ENCODE data around the gene UNC5CL.
A peak's percentile ranks its signal among the peaks of the same experiment; 100 is the strongest.

The UNC5CL gene

DNA sequence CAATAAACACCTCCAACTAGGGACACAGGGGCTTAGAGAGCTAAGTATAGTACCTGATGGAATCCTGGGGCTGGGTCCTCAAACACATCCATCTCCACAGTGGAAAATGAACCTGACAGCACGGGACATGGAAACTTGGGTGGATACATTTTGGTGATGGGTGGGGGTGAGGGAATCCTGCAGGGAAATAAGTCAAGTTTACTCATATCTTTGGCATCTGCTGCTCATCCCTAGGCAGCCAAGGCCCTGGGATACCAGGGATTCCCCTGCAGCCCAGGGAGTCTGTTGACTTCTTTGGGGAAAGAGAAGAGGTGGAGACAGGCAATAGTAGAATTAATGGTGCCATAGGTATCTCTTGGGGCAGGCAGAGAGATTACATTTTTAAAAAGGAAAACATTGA lies 20.5 kb upstream of the UNC5CL start:
- no peaks in the 10 kb centered on the region; the same call in 1 of the 2 replicates for H3K36me3 ChIP-seq (ENCODE audit: insufficient read depth, low read length)
- no peak overlapping the region for H3K9ac ChIP-seq (ENCODE audit: low read depth, low read length, poor library complexity, severe bottlenecking)
- no peaks in the 10 kb centered on the region for H3F3A ChIP-seq (ENCODE audit: low read depth)
- no peaks in the 10 kb centered on the region for H3K27me3 ChIP-seq (ENCODE audit: insufficient read depth, low read length, poor library complexity, severe bottlenecking)
- H3K9me2 ChIP-seq (replicated peaks; ENCODE audit: low read depth, low read length), result no peaks in the 10 kb centered on the region
- H2AFZ ChIP-seq (ENCODE audit: low read length), result no peak overlapping the region
- no peaks in the 10 kb centered on the region for H3K79me2 ChIP-seq (ENCODE audit: insufficient read depth, low read length)
- H3K9me3 ChIP-seq (ENCODE audit: insufficient read depth, low read depth, low read length), result no peaks in the 10 kb centered on the region
- H4K20me1 ChIP-seq (ENCODE audit: insufficient read depth, low read length, poor library complexity, severe bottlenecking), result no peaks in the 10 kb centered on the region
- no peak overlapping the region for H3K4me2 ChIP-seq (ENCODE audit: low read depth, low read length, poor library complexity, severe bottlenecking)
- TF ChIP-seq EZH2phosphoT487 (IDR thresholded peaks at IDR 0.05; ENCODE audit: borderline replicate concordance), result no peak
- TF ChIP-seq, protein P1, sequence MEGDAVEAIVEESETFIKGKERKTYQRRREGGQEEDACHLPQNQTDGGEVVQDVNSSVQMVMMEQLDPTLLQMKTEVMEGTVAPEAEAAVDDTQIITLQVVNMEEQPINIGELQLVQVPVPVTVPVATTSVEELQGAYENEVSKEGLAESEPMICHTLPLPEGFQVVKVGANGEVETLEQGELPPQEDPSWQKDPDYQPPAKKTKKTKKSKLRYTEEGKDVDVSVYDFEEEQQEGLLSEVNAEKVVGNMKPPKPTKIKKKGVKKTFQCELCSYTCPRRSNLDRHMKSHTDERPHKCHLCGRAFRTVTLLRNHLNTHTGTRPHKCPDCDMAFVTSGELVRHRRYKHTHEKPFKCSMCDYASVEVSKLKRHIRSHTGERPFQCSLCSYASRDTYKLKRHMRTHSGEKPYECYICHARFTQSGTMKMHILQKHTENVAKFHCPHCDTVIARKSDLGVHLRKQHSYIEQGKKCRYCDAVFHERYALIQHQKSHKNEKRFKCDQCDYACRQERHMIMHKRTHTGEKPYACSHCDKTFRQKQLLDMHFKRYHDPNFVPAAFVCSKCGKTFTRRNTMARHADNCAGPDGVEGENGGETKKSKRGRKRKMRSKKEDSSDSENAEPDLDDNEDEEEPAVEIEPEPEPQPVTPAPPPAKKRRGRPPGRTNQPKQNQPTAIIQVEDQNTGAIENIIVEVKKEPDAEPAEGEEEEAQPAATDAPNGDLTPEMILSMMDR (conservative IDR thresholded peaks at IDR 0.05; ENCODE audit: low read length), result no peak
- peaks cover 25% of the 10 kb centered on the region for H3K4me1 ChIP-seq (ENCODE audit: insufficient read depth, low read length, poor library complexity, severe bottlenecking)
- no peak overlapping the region for H3K4me3 ChIP-seq (ENCODE audit: low read length, poor library complexity, severe bottlenecking)

DNA sequence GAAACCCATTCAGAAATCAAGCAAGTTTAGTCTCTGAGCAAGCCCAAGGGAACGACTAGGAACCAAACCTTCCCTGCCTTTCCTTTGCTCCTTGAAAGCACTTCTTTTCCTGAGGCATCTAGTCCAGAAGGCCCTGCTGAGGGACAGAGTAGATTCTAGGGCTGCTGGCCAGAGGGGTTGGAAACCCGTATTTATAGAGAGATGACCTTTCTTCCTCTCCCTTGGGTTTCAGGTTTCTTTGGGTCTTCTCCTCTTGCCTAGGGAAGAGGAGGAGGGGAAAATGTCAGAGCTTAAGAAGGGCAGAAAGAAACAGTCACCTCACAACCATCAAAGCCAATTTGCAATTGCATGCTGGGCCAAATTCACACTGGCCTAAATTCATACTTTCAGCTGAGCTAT lies 19.8 kb upstream of the UNC5CL start:
- peaks cover 26% of the 10 kb centered on the region for H3K4me1 ChIP-seq (ENCODE audit: insufficient read depth, low read length, poor library complexity, severe bottlenecking)
- no peaks in the 10 kb centered on the region for H3K79me2 ChIP-seq (ENCODE audit: insufficient read depth, low read length)
- no peaks in the 10 kb centered on the region for H3K9me3 ChIP-seq (ENCODE audit: insufficient read depth, low read depth, low read length)
- no peak overlapping the region for H3K9ac ChIP-seq (ENCODE audit: low read depth, low read length, poor library complexity, severe bottlenecking)
- no peak overlapping the region for H3K4me2 ChIP-seq (ENCODE audit: low read depth, low read length, poor library complexity, severe bottlenecking)
- no peaks in the 10 kb centered on the region; the same call in 1 of the 2 replicates for H3K36me3 ChIP-seq (ENCODE audit: insufficient read depth, low read length)
- TF ChIP-seq EZH2phosphoT487 (IDR thresholded peaks at IDR 0.05; ENCODE audit: borderline replicate concordance), result no peak
- TF ChIP-seq, protein P1 (conservative IDR thresholded peaks at IDR 0.05; ENCODE audit: low read length), result no peak
- no peaks in the 10 kb centered on the region for H3K27me3 ChIP-seq (ENCODE audit: insufficient read depth, low read length, poor library complexity, severe bottlenecking)
- H2AFZ ChIP-seq (ENCODE audit: low read length), result peak overlapping the region; percentile 63; the same call in 1 of the 2 replicates
- H3K9me2 ChIP-seq (replicated peaks; ENCODE audit: low read depth, low read length), result no peaks in the 10 kb centered on the region
- no peaks in the 10 kb centered on the region for H3F3A ChIP-seq (ENCODE audit: low read depth)
- H4K20me1 ChIP-seq (ENCODE audit: insufficient read depth, low read length, poor library complexity, severe bottlenecking), result no peaks in the 10 kb centered on the region
- H3K4me3 ChIP-seq (ENCODE audit: low read length, poor library complexity, severe bottlenecking), result no peak overlapping the region

DNA sequence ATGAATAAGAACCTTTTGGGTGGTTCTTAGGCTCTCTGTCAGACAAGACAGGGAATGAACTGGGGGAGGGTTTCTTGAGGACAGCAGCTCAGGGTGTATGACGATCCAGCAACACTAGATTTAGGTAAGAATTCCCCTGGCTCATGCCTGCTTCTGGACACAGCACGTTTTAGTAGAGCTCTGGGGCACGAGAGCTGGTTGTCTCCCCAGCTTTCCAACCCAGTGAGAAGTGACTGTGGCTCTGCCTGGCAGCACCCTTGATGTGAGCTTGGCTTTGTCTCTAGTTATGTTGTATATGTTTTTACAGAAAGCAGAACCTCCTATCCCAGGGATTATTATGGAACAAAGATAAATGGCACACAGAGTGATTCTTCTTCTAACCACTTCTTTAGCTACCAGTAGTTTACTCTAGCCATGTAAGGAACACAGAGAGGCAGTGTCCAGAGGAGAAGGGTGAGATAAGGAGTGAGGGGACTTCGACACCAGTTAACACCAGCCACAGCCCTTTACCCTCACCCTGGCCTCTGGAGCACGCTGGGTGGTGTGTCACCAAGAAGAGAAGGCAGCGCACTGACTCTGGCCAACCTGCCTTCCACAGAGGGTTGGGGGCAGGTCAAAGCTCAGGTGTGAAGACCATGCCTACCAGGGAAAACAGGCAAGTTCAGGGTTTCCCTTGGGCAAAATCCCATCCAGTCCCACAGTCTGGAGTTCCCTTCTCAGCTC lies 17.9 kb upstream of the UNC5CL start:
- H3K79me2 ChIP-seq (ENCODE audit: insufficient read depth, low read length), result no peaks in the 10 kb centered on the region
- H2AFZ ChIP-seq (ENCODE audit: low read length), result no peak overlapping the region
- no peaks in the 10 kb centered on the region for H3K9me2 ChIP-seq (replicated peaks; ENCODE audit: low read depth, low read length)
- H3K4me1 ChIP-seq (ENCODE audit: insufficient read depth, low read length, poor library complexity, severe bottlenecking), result peaks cover 42% of the 10 kb centered on the region
- no peaks in the 10 kb centered on the region for H3K9me3 ChIP-seq (ENCODE audit: insufficient read depth, low read depth, low read length)
- no peaks in the 10 kb centered on the region for H3K27me3 ChIP-seq (ENCODE audit: insufficient read depth, low read length, poor library complexity, severe bottlenecking)
- H3K4me3 ChIP-seq (ENCODE audit: low read length, poor library complexity, severe bottlenecking), result no peak overlapping the region
- no peaks in the 10 kb centered on the region for H4K20me1 ChIP-seq (ENCODE audit: insufficient read depth, low read length, poor library complexity, severe bottlenecking)
- no peak overlapping the region for H3K9ac ChIP-seq (ENCODE audit: low read depth, low read length, poor library complexity, severe bottlenecking)
- no peaks in the 10 kb centered on the region; the same call in 1 of the 2 replicates for H3K36me3 ChIP-seq (ENCODE audit: insufficient read depth, low read length)
- TF ChIP-seq, protein P1 (conservative IDR thresholded peaks at IDR 0.05; ENCODE audit: low read length), result no peak
- TF ChIP-seq EZH2phosphoT487 (IDR thresholded peaks at IDR 0.05; ENCODE audit: borderline replicate concordance), result no peak
- H3K4me2 ChIP-seq (ENCODE audit: low read depth, low read length, poor library complexity, severe bottlenecking), result no peak overlapping the region
- H3F3A ChIP-seq (ENCODE audit: low read depth), result no peaks in the 10 kb centered on the region
